Nephron (organoid): Measurements from ENCODE around the gene TBC1D24.

Experiments
- H3K27ac Mint-ChIP-seq, 3 experiments: 2 replicates each; pipeline ENCODE4 v1.8.0; 2020; ENCODE audit warnings: mixed read lengths in 3 of 3, mild to moderate bottlenecking in 2 of 3, moderate library complexity in 1 of 3
- H3K27me3 Mint-ChIP-seq: 2 replicates; pipeline ENCODE4 v1.8.0; 2021; ENCODE audit warnings: low read depth, mild to moderate bottlenecking, moderate library complexity, mixed read lengths
- H3K36me3 Mint-ChIP-seq: 2 replicates; pipeline ENCODE4 v1.8.0; 2020; ENCODE audit warnings: low read depth, mixed read lengths
- H3K4me1 Mint-ChIP-seq: 2 replicates; pipeline ENCODE4 v1.8.0; 2020; ENCODE audit warnings: mixed read lengths
- H3K4me3 Mint-ChIP-seq, 3 experiments: 2 replicates each; pipeline ENCODE4 v1.8.0; 2020; ENCODE audit warnings: mild to moderate bottlenecking in 3 of 3, mixed read lengths in 3 of 3, moderate library complexity in 2 of 3
- H3K9me3 Mint-ChIP-seq: 2 replicates; pipeline ENCODE4 v1.8.0; 2020; ENCODE audit warnings: mixed read lengths
- TF ChIP-seq, protein P1 (sequence below), 3 experiments: fragments of 200-600 bp; sonication (generic); IDR thresholded peaks; one replicate each; pipeline ENCODE4 v1.5.0; 2021; ENCODE audit warnings: antibody characterized with exemption in 3 of 3; ENCODE audit not compliant: unreplicated experiment in 3 of 3

Gene TBC1D24

GRCh38 chr16:2469399-2470233 lies 5.3 kb upstream of the TBC1D24 start:
- Mint-ChIP-seq H3K27ac (peak overlapping the region; percentile 62 to 86 (median 83)), H3K4me1 (peaks cover 19% of the 10 kb centered on the region), H3K4me3 (peak overlapping the region; percentile 53 to 71 (median 60)), H3K9me3 (no peaks in the 10 kb centered on the region), H3K27me3 (no peaks in the 10 kb centered on the region), H3K36me3 (no peaks in the 10 kb centered on the region)
- TF ChIP-seq, protein P1, sequence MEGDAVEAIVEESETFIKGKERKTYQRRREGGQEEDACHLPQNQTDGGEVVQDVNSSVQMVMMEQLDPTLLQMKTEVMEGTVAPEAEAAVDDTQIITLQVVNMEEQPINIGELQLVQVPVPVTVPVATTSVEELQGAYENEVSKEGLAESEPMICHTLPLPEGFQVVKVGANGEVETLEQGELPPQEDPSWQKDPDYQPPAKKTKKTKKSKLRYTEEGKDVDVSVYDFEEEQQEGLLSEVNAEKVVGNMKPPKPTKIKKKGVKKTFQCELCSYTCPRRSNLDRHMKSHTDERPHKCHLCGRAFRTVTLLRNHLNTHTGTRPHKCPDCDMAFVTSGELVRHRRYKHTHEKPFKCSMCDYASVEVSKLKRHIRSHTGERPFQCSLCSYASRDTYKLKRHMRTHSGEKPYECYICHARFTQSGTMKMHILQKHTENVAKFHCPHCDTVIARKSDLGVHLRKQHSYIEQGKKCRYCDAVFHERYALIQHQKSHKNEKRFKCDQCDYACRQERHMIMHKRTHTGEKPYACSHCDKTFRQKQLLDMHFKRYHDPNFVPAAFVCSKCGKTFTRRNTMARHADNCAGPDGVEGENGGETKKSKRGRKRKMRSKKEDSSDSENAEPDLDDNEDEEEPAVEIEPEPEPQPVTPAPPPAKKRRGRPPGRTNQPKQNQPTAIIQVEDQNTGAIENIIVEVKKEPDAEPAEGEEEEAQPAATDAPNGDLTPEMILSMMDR (IDR thresholded peaks at IDR 0.05; ENCODE audit: unreplicated experiment in 3 of 3), result no peak

DNA sequence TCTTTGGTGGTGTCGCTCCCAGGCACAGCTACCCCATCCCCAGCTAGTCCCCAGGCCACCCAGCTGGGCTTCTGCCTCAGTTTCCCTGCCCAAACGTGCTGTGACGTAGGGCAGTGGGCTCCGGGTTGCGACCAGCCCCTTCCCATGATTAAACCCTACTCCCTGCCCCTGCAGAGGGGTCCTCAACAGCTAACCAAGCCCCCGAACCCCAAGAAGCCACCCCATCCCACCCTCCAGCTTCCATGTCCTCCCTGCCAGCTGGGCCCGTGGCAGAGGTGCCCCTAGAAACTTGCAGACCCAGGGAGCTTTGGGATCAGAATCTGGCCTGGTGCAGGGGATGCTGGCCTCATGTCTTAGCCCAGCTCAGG lies 4.7 kb upstream of the TBC1D24 start:
- peaks cover 19% of the 10 kb centered on the region for H3K4me1 Mint-ChIP-seq
- TF ChIP-seq, protein P1 (IDR thresholded peaks at IDR 0.05; ENCODE audit: unreplicated experiment in 3 of 3), result no peak
- H3K9me3 Mint-ChIP-seq, result no peaks in the 10 kb centered on the region
- H3K36me3 Mint-ChIP-seq, result no peaks in the 10 kb centered on the region
- H3K27ac Mint-ChIP-seq, result peak overlapping the region; percentile 62 to 90 (median 83)
- H3K4me3 Mint-ChIP-seq, result peak overlapping the region; percentile 71 to 77 (median 72)
- no peaks in the 10 kb centered on the region for H3K27me3 Mint-ChIP-seq

- no peaks in the 10 kb centered on the region for H3K9me3 Mint-ChIP-seq
- H3K27ac Mint-ChIP-seq, result peak overlapping the region; percentile 40 to 90 (median 83)
- H3K4me3 Mint-ChIP-seq, result peak overlapping the region; percentile 71 to 77 (median 72)
- H3K4me1 Mint-ChIP-seq, result peaks cover 19% of the 10 kb centered on the region
- H3K36me3 Mint-ChIP-seq, result no peaks in the 10 kb centered on the region
- no peaks in the 10 kb centered on the region for H3K27me3 Mint-ChIP-seq
- TF ChIP-seq, protein P1 (IDR thresholded peaks at IDR 0.05; ENCODE audit: unreplicated experiment in 3 of 3), result no peak
These were observed 4.3 kb upstream of the TBC1D24 start for GRCh38 chr16:2470603-2471015.

DNA sequence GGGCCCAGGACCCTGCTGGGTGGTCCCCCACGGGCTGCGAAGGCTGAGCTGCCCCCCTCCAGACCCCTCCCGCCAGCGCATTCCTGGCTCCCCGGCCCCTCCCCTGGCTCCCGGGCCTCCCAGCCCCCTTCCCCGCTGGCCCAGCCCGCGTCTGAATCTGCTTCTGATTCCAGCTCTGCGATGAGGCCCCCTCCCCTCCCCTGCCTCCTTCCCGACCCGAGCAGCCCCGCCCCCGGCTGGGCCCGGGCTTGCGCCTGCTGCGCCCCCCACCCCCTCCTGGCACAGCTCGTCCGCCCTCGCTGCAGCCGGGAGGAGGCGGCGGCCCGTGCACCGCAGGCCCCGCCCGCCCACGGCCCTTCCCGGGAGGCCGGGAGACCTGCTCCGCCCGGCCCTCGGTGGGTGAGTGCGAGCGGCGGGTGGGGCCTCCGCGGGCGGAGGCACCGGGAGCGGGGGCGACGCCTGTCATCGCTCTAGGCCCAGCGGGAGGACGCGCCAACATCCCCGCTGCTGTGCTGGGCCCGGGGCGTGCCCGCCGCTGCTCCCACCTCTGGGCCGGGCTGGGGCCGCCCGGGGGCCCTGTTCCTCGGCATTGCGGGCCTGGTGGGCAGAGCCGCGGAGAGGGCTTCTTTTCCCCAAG lies 3.8 kb upstream of the TBC1D24 start, which contains the start of gene NTN3:
NTN3 (plus strand) TSS at position 282 of the 637 bp plus-strand sequence. CDS start 405 bp downstream, outside the sequence.
- TF ChIP-seq, protein P1 (IDR thresholded peaks at IDR 0.05; ENCODE audit: unreplicated experiment in 3 of 3), result no peak
- H3K9me3 Mint-ChIP-seq, result no peaks in the 10 kb centered on the region
- peaks cover 21% of the 10 kb centered on the region for H3K4me1 Mint-ChIP-seq
- no peaks in the 10 kb centered on the region for H3K36me3 Mint-ChIP-seq
- H3K27ac Mint-ChIP-seq, result peak within 1 kb of the TSS; percentile 62 to 90 (median 83)
- H3K4me3 Mint-ChIP-seq, result peak within 1 kb of the TSS; percentile 71 to 77 (median 72)
- H3K27me3 Mint-ChIP-seq, result peaks cover 4% of the 10 kb centered on the region

- no peak overlapping the region for H3K27ac Mint-ChIP-seq
- H3K36me3 Mint-ChIP-seq, result no peaks in the 10 kb centered on the region
- H3K4me3 Mint-ChIP-seq, result peak overlapping the region; percentile 61
- peaks cover 26% of the 10 kb centered on the region for H3K4me1 Mint-ChIP-seq
- H3K9me3 Mint-ChIP-seq, result no peaks in the 10 kb centered on the region
- TF ChIP-seq, protein P1 (IDR thresholded peaks at IDR 0.05; ENCODE audit: unreplicated experiment in 3 of 3), result no peak
- peaks cover 8% of the 10 kb centered on the region for H3K27me3 Mint-ChIP-seq
These were observed 3.1 kb upstream of the TBC1D24 start for GRCh38 chr16:2471653-2472487.
